GM19025 (cell line): Measurements from ENCODE around the gene ADAM8.
"Not testable (repeated sequence)": the region's sequence is repeated elsewhere in the genome, so short reads cannot be mapped to it uniquely, and the experiment has no call there.

Experiments used
- ATAC-seq: cut with Tn5 transposase; IDR thresholded peaks from one replicate; pipeline ENCODE4 v1.9.1; 2021; ENCODE audit warnings: mild to moderate bottlenecking, low read depth, moderate library complexity; ENCODE audit not compliant: unreplicated experiment

ADAM8 gene

GRCh38 chr10:133270773-133271297 is 5.8 kb downstream of the ADAM8 start:
- no peak for ATAC-seq

- no peak for ATAC-seq
Measured at GRCh38 chr10:133270204-133270603, 6.5 kb downstream of the ADAM8 start.

- no peak for ATAC-seq
Measured at GRCh38 chr10:133269367-133269766, 7.3 kb downstream of the ADAM8 start.

GRCh38 chr10:133268532-133268931 is 8.1 kb downstream of the ADAM8 start:
- no peak for ATAC-seq

GRCh38 chr10:133267829-133268228 is 8.8 kb downstream of the ADAM8 start:
- no peak for ATAC-seq

- no peak for ATAC-seq
Measured at GRCh38 chr10:133267293-133267692, 9.4 kb downstream of the ADAM8 start.

- ATAC-seq = no peak
Measured at GRCh38 chr10:133266056-133266795, 10.4 kb downstream of the ADAM8 start.

GRCh38 chr10:133265052-133265451 is 11.6 kb downstream of the ADAM8 start:
- not testable (repeated sequence) for ATAC-seq

- no peak for ATAC-seq
Measured at GRCh38 chr10:133264461-133264860, 12.2 kb downstream of the ADAM8 start.

- no peak for ATAC-seq
Measured at GRCh38 chr10:133263674-133264073, 13.0 kb downstream of the ADAM8 start.

- no peak for ATAC-seq
Measured at GRCh38 chr10:133262696-133263095, 14.0 kb downstream of the ADAM8 start.

GRCh38 chr10:133261726-133262325 is 14.8 kb downstream of the ADAM8 start:
- ATAC-seq = peak; percentile 52

GRCh38 chr10:133260895-133261725 is 15.6 kb downstream of the ADAM8 start:
- ATAC-seq = peak; percentile 63

GRCh38 chr10:133259602-133259989 is 17.1 kb downstream of the ADAM8 start:
- no peak for ATAC-seq

GRCh38 chr10:133258818-133259601 is 17.7 kb downstream of the ADAM8 start:
- no peak for ATAC-seq

GRCh38 chr10:133258066-133258817 is 18.4 kb downstream of the ADAM8 start:
- no peak for ATAC-seq

- no peak for ATAC-seq
Measured at GRCh38 chr10:133257489-133258065, 19.1 kb downstream of the ADAM8 start.

- no peak for ATAC-seq
Measured at GRCh38 chr10:133255323-133255722, 21.3 kb downstream of the ADAM8 start.

GRCh38 chr10:133254421-133255120 is 22.1 kb downstream of the ADAM8 start:
- no peak for ATAC-seq
